Uterus (tissue), 2 donors: Measurements from ENCODE around the gene CATSPERE.

Experiments
- POLR2A ChIP-seq, 2 donors: fragments of 450-650 bp; IDR thresholded peaks; one replicate each; pipeline ENCODE4 v1.6.1; 2016; ENCODE audit warnings: antibody characterized with exemption in 2 of 2, mild to moderate bottlenecking in 1 of 2, moderate library complexity in 1 of 2
- TF ChIP-seq, protein P1 (sequence below), 4 experiments: fragments of 200-600 bp in 2 of 4; fragments of 450-650 bp in 2 of 4; sonication (generic) in 2 of 4; IDR thresholded peaks; one replicate each; pipeline ENCODE4 v1.5.1; 2016 to 2019; ENCODE audit warnings: antibody characterized with exemption in 4 of 4, mild to moderate bottlenecking in 2 of 4, moderate library complexity in 1 of 4

DNA sequence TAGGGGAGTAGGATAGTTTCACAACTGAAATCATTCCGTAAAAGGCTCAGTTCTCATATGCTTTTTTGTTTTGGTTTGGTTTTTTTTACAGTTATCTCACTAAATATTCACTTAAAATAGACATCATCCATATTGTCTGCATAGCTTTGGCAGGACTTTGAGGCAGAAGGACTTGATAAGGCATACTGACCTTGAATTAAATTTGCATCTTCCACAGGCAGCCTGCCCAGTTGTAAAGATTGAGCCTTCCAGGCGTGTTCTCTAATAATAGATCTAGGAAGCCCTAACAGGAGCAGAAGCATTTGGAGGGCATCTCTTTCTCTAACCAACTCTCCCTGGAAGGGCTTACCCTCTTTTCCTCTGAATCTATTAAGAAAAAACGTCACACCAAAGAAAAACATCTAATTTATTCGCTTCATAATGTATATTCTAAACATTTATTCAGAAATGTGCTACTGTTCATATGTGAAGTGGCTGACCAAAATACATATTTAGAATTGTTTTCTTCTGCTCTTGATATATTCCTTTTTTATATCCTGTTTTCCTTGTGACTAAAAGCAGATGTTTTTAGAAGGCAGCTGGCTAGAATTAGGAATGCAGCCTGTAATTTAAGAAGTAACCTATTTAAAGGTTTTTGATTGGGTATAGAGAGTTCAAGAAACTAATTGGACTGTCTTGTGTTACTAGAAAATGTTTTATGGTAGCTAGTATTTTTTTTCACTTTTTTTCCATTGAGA, 212.0 kb downstream of the CATSPERE start:
- TF ChIP-seq POLR2A (IDR thresholded peaks at IDR 0.05) = no peak
- TF ChIP-seq, protein P1, sequence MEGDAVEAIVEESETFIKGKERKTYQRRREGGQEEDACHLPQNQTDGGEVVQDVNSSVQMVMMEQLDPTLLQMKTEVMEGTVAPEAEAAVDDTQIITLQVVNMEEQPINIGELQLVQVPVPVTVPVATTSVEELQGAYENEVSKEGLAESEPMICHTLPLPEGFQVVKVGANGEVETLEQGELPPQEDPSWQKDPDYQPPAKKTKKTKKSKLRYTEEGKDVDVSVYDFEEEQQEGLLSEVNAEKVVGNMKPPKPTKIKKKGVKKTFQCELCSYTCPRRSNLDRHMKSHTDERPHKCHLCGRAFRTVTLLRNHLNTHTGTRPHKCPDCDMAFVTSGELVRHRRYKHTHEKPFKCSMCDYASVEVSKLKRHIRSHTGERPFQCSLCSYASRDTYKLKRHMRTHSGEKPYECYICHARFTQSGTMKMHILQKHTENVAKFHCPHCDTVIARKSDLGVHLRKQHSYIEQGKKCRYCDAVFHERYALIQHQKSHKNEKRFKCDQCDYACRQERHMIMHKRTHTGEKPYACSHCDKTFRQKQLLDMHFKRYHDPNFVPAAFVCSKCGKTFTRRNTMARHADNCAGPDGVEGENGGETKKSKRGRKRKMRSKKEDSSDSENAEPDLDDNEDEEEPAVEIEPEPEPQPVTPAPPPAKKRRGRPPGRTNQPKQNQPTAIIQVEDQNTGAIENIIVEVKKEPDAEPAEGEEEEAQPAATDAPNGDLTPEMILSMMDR (IDR thresholded peaks at IDR 0.05) = no peak
